H1 (cell line): ENCODE data around the gene TMEM125. TPM values are rescaled to one million over a fixed set of nuclear protein-coding genes. Genes with fewer than 3 reads are reported as not detected.

ENCODE experiments used
- HDAC2 ChIP-seq, 2 experiments: fragments of 300-600 bp in 1 of 2; sonication (generic) in 1 of 2; IDR thresholded peaks; 2 replicates each; pipeline ENCODE4 v1.6.1; 2011 to 2012; ENCODE audit warnings: low read depth in 2 of 2, low read length in 2 of 2, mild to moderate bottlenecking in 2 of 2, moderate library complexity in 2 of 2, borderline replicate concordance in 1 of 2, inconsistent platforms in 1 of 2
- RNF2 ChIP-seq: fragments of 200-900, 300-1000 bp; sonication (generic); IDR thresholded peaks from 2 replicates; pipeline ENCODE4 v1.7.1; 2016; ENCODE audit warnings: borderline replicate concordance, low read depth, mild to moderate bottlenecking, antibody characterized with exemption, low read length; ENCODE audit not compliant: poor library complexity, severe bottlenecking; ENCODE audit errors: missing control alignments
- TEAD4 ChIP-seq: IDR thresholded peaks from 2 replicates; pipeline ENCODE4 v1.6.1; 2012; ENCODE audit warnings: low read depth, low read length, inconsistent platforms, mixed read lengths
- polyA plus RNA-seq, 7 experiments: library from polyadenylated mRNA; depleted of rRNA in 3 of 7; stranded (reverse) in 5 of 7; unstranded in 2 of 7; fragments of >200 nt in 5 of 7; fragments of 200-250 nt in 2 of 7; gene quantifications; 1 replicate in 5 of 7; 2 replicates in 1 of 7; 4 replicates in 1 of 7; pipeline versions ENCODE4 v1.2.1 to v1.2.3, GENCODE V29; 2011 to 2013; ENCODE audit warnings: missing spikeins in 2 of 7, mixed read lengths in 2 of 7
- total RNA-seq: library from RNA; stranded (reverse); fragmentation: NEBNext Ultra II Directional; extraction: Animal tissue kit (Norgen Biotek cat#: 25700); gene quantifications from 2 replicates; pipeline ENCODE4 v1.2.1, GENCODE V29; 2021

TMEM125 gene
- total and polyA plus RNA-seq, 2 of the 8 experiments (the other 6 are each of a cell fraction or from before 2014, with no cell fraction given): 26.5 to 46.7 TPM

DNA sequence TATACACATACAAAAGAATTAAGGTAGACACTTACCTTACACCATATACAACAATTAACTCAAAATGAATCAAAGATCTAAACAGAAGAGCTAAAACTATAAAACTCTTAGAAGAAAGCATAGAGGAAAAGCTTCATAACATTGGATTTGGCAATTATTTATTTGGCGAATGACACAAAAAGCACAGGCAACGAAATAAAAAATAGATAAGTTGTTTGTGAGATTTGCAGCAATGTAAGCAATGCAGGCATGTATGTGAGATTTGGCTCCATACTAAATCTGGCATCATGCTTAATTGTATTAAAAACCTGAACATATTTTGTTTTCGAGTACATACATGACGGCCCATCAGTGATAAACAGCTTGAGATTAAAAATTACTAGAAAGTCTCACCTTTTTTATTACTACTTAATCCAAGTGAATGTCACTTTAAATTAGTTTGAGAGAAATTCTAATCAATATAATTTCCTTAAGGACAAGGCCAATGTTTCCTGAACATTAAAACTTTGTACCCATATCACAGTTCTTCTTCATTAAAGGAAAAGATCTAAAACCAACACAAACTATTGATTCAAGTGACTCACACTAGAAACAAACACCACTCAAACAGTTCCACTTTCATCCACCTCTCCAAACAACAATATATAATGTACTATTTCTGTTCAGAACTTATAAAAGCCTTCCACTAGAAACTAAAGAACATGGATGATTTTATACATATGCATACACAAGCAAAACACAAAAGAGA lies 23.1 kb upstream of the TMEM125 start (continued):
- TF ChIP-seq RNF2 (no peak), HDAC2 (IDR thresholded peaks at IDR 0.05; ENCODE audit: borderline replicate concordance in 1 of 2, low read depth in 2 of 2, low read length in 2 of 2) (no peak), TEAD4 (no peak)
